ENCODE data around the gene SYNJ1.

SYNJ1 gene

GRCh38 chr21:32735524-32735923, 7.7 kb upstream of the SYNJ1 start:
- no peaks in the 10 kb centered on the region for H3K9me3 ChIP-seq (ENCODE audit: control insufficient read depth, low read length)
- no peak overlapping the region for H3K4me3 ChIP-seq (ENCODE audit: low read length)

DNA sequence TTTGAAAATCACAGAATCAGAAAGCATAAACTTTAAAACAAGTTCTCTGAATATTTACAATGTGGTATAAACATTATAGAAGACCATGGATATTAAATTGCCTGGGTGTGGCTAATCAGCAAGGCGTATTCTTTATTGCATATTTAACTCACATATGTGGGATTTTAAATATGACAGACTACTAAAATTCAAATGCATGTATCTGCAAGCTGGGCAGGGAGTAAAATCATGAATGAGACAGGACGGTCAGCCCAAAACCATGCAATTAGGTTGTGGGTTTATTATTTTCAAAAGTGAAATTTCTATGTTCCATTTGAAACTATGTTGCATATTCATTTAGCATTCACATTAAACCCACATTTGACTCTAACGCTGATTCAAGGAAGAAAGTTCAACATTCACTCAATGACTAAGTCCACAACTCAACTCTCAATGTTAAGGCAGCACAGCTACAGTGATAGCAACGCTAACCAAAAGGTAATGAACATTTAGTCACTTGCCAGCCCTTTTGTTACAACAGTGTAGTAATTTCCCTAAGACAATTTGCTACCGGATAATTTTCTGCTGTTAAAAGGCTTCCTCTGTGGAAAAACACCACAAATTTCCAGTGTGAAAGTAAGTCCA, 6.3 kb upstream of the SYNJ1 start:
- no peaks in the 10 kb centered on the region for H3K27me3 ChIP-seq (replicated peaks; ENCODE audit: control insufficient read depth, insufficient read depth, low read length)
- no peak overlapping the region for H3K4me3 ChIP-seq (ENCODE audit: low read length)
- peaks cover 62% of the 10 kb centered on the region for H3K36me3 ChIP-seq (ENCODE audit: control insufficient read depth, insufficient read depth, low read length, severe bottlenecking)

More at GRCh38 chr21:32735524-32735923, 7.7 kb upstream of the SYNJ1 start:
- no peaks in the 10 kb centered on the region for H3K27me3 ChIP-seq (replicated peaks; ENCODE audit: control insufficient read depth, insufficient read depth, low read length)
- no peak overlapping the region for H3K9ac ChIP-seq (ENCODE audit: low read length)
- no peak for DNase-seq (ENCODE audit: low read depth)
- H3K4me1 ChIP-seq (ENCODE audit: control insufficient read depth, insufficient read depth, low read length), result no peaks in the 10 kb centered on the region
- peaks cover 74% of the 10 kb centered on the region for H3K36me3 ChIP-seq (ENCODE audit: control insufficient read depth, insufficient read depth, low read length, severe bottlenecking)

GRCh38 chr21:32733356-32733755, 5.5 kb upstream of the SYNJ1 start:
- Histone ChIP-seq H3K9ac (ENCODE audit: low read length) (no peak overlapping the region), H3K4me3 (ENCODE audit: low read length) (no peak overlapping the region), H3K36me3 (ENCODE audit: control insufficient read depth, insufficient read depth, low read length, severe bottlenecking) (peaks cover 54% of the 10 kb centered on the region), H3K27me3 (replicated peaks; ENCODE audit: control insufficient read depth, insufficient read depth, low read length) (no peaks in the 10 kb centered on the region), H3K9me3 (ENCODE audit: control insufficient read depth, low read length) (no peaks in the 10 kb centered on the region), H3K4me1 (ENCODE audit: control insufficient read depth, insufficient read depth, low read length) (no peaks in the 10 kb centered on the region)
- DNase-seq (ENCODE audit: low read depth), result no peak

More for the DNA sequence above, 6.3 kb upstream of the SYNJ1 start:
- no peak for DNase-seq (ENCODE audit: low read depth)
- Histone ChIP-seq H3K4me1 (ENCODE audit: control insufficient read depth, insufficient read depth, low read length) (no peaks in the 10 kb centered on the region), H3K9me3 (ENCODE audit: control insufficient read depth, low read length) (no peaks in the 10 kb centered on the region), H3K9ac (ENCODE audit: low read length) (no peak overlapping the region)

GRCh38 chr21:32732544-32732943, 4.7 kb upstream of the SYNJ1 start:
- Histone ChIP-seq H3K4me1 (ENCODE audit: control insufficient read depth, insufficient read depth, low read length) (no peaks in the 10 kb centered on the region), H3K4me3 (ENCODE audit: low read length) (no peak overlapping the region), H3K9ac (ENCODE audit: low read length) (no peak overlapping the region), H3K36me3 (ENCODE audit: control insufficient read depth, insufficient read depth, low read length, severe bottlenecking) (peaks cover 46% of the 10 kb centered on the region), H3K9me3 (ENCODE audit: control insufficient read depth, low read length) (no peaks in the 10 kb centered on the region), H3K27me3 (replicated peaks; ENCODE audit: control insufficient read depth, insufficient read depth, low read length) (no peaks in the 10 kb centered on the region)
- DNase-seq (ENCODE audit: low read depth), result no peak

- peaks cover 7% of the 10 kb centered on the region for H3K4me1 ChIP-seq (ENCODE audit: control insufficient read depth, insufficient read depth, low read length)
- no peak overlapping the region for H3K9ac ChIP-seq (ENCODE audit: low read length)
- H3K36me3 ChIP-seq (ENCODE audit: control insufficient read depth, insufficient read depth, low read length, severe bottlenecking), result peaks cover 13% of the 10 kb centered on the region
- no peak for DNase-seq (ENCODE audit: low read depth)
- H3K4me3 ChIP-seq (ENCODE audit: low read length), result peak overlapping the region; percentile 93
- no peaks in the 10 kb centered on the region for H3K9me3 ChIP-seq (ENCODE audit: control insufficient read depth, low read length)
- no peaks in the 10 kb centered on the region for H3K27me3 ChIP-seq (replicated peaks; ENCODE audit: control insufficient read depth, insufficient read depth, low read length)
These were observed 1.0 kb upstream of the SYNJ1 start for GRCh38 chr21:32728848-32729247.

GRCh38 chr21:32728456-32728839, 635 bp upstream of the SYNJ1 start:
- Histone ChIP-seq H3K9me3 (ENCODE audit: control insufficient read depth, low read length) (no peaks in the 10 kb centered on the region), H3K36me3 (ENCODE audit: control insufficient read depth, insufficient read depth, low read length, severe bottlenecking) (peaks cover 11% of the 10 kb centered on the region), H3K4me1 (ENCODE audit: control insufficient read depth, insufficient read depth, low read length) (peaks cover 7% of the 10 kb centered on the region), H3K9ac (ENCODE audit: low read length) (peak overlapping the region; percentile 90), H3K27me3 (replicated peaks; ENCODE audit: control insufficient read depth, insufficient read depth, low read length) (no peaks in the 10 kb centered on the region), H3K4me3 (ENCODE audit: low read length) (peak overlapping the region; percentile 93)
- no peak for DNase-seq (ENCODE audit: low read depth)

DNA sequence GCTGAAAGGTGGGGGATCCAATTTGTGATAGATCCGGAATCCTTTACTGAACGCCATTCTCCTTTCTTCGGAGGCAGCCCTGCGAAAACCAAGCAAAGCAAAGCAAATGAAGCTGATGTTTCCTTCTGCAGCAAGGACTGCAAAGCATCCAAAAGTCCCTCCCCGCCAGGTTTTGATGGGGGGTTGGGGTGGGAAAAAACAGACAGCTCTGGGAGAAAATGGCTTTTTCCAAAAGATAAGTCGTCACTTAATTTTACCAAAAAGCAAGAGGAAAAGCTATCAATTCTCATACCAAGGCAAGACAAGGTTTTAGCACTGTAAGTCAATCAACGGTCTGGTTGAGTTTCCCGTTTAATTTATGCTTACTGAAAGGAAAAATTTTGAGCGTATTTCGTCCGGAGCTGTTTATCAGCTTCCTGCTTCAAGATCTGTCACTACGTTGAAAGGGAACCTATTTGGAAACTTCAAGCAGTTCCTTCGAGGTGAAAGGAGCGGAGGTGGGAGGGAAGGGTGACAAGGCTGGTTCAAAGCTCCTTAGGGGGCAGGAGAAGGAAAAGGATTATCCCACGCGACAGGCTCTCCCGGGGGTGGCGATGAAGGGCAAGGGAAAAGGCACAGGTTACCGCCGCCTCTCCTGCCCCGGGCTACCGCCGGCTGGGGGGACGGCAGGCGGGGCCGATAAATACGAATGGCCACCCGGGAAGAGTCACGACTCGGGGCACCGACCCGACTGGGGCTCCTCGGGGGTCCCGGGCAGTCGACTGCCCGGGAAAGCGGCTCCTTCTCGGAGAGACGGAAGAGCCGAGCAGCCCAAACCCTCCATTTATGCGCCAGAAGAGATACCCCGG, 750 bp downstream of the SYNJ1 start:
- peak overlapping the region; percentile 93 for H3K4me3 ChIP-seq (ENCODE audit: low read length)
- no peaks in the 10 kb centered on the region for H3K27me3 ChIP-seq (replicated peaks; ENCODE audit: control insufficient read depth, insufficient read depth, low read length)
- DNase-seq (ENCODE audit: low read depth), result peak; percentile 59

DNA sequence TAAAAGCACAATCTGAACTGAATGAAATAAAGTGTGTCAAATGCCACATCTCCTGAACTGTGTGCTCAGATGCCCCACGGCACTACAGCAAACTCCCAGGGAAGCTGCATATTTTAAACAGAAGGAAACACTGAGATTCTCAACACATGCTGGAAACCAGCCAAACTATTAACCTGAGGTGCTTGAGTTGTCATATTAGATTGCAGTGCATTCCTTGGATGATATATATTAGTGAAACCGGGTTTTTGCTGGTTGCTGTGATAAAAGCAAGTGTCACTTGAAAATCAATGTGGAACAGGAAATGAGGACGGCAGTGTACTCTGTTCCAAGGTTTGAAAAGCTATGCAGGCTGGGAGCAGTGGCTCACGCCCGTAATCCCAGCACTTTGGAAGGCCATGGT, 8.7 kb downstream of the SYNJ1 start:
- Histone ChIP-seq H3K4me3 (ENCODE audit: low read length) (no peak overlapping the region), H3K9ac (ENCODE audit: low read length) (no peak overlapping the region), H3K36me3 (ENCODE audit: control insufficient read depth, insufficient read depth, low read length, severe bottlenecking) (peaks cover 20% of the 10 kb centered on the region), H3K9me3 (ENCODE audit: control insufficient read depth, low read length) (peaks cover 6% of the 10 kb centered on the region), H3K27me3 (replicated peaks; ENCODE audit: control insufficient read depth, insufficient read depth, low read length) (no peaks in the 10 kb centered on the region), H3K4me1 (ENCODE audit: control insufficient read depth, insufficient read depth, low read length) (no peaks in the 10 kb centered on the region)
- no peak for DNase-seq (ENCODE audit: low read depth)

More for the DNA sequence above, 750 bp downstream of the SYNJ1 start:
- Histone ChIP-seq H3K36me3 (ENCODE audit: control insufficient read depth, insufficient read depth, low read length, severe bottlenecking) (no peaks in the 10 kb centered on the region), H3K9ac (ENCODE audit: low read length) (peak overlapping the region; percentile 90), H3K4me1 (ENCODE audit: control insufficient read depth, insufficient read depth, low read length) (peaks cover 7% of the 10 kb centered on the region), H3K9me3 (ENCODE audit: control insufficient read depth, low read length) (no peaks in the 10 kb centered on the region)

DNA sequence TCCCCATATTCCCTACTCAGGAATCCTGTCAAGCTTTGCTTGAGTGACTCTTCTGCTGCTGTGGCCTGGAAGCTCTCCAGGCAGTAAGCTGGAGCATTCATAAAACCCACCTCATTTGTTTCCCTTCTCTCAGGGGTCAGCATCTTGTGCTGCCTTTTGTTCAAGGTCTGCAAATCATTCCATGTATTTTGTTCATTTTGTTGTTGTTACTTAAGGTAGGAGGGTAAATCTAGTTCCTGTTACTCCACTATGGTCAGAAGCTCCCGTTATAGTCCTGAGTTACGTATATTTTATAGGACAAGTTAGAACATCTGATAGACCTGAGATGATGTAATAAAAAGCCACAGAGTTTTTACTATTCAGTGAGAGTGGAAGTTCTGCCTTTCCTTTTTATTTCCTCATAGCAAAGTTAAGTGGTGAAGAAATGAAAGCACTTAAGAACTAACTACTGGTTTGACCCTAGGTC, 9.9 kb downstream of the SYNJ1 start:
- H3K4me3 ChIP-seq (ENCODE audit: low read length), result no peak overlapping the region
- no peaks in the 10 kb centered on the region for H3K27me3 ChIP-seq (replicated peaks; ENCODE audit: control insufficient read depth, insufficient read depth, low read length)
- peaks cover 20% of the 10 kb centered on the region for H3K36me3 ChIP-seq (ENCODE audit: control insufficient read depth, insufficient read depth, low read length, severe bottlenecking)
- no peak for DNase-seq (ENCODE audit: low read depth)
- H3K4me1 ChIP-seq (ENCODE audit: control insufficient read depth, insufficient read depth, low read length), result no peaks in the 10 kb centered on the region
- H3K9ac ChIP-seq (ENCODE audit: low read length), result no peak overlapping the region
- H3K9me3 ChIP-seq (ENCODE audit: control insufficient read depth, low read length), result peaks cover 6% of the 10 kb centered on the region

GRCh38 chr21:32716486-32716885, 11.3 kb downstream of the SYNJ1 start:
- Histone ChIP-seq H3K4me1 (ENCODE audit: control insufficient read depth, insufficient read depth, low read length) (no peaks in the 10 kb centered on the region), H3K4me3 (ENCODE audit: low read length) (no peak overlapping the region), H3K27me3 (replicated peaks; ENCODE audit: control insufficient read depth, insufficient read depth, low read length) (no peaks in the 10 kb centered on the region), H3K36me3 (ENCODE audit: control insufficient read depth, insufficient read depth, low read length, severe bottlenecking) (peaks cover 20% of the 10 kb centered on the region), H3K9me3 (ENCODE audit: control insufficient read depth, low read length) (peaks cover 6% of the 10 kb centered on the region), H3K9ac (ENCODE audit: low read length) (no peak overlapping the region)
- DNase-seq (ENCODE audit: low read depth), result no peak

- Histone ChIP-seq H3K4me1 (ENCODE audit: control insufficient read depth, insufficient read depth, low read length) (no peaks in the 10 kb centered on the region), H3K9ac (ENCODE audit: low read length) (no peak overlapping the region)
These were observed 14.1 kb downstream of the SYNJ1 start for GRCh38 chr21:32713726-32714125.

More at GRCh38 chr21:32713726-32714125, 14.1 kb downstream of the SYNJ1 start:
- H3K36me3 ChIP-seq (ENCODE audit: control insufficient read depth, insufficient read depth, low read length, severe bottlenecking), result peaks cover 6% of the 10 kb centered on the region
- no peak for DNase-seq (ENCODE audit: low read depth)
- no peak overlapping the region for H3K4me3 ChIP-seq (ENCODE audit: low read length)
- H3K27me3 ChIP-seq (replicated peaks; ENCODE audit: control insufficient read depth, insufficient read depth, low read length), result no peaks in the 10 kb centered on the region
- H3K9me3 ChIP-seq (ENCODE audit: control insufficient read depth, low read length), result peaks cover 6% of the 10 kb centered on the region
